GM19351 (cell line): ENCODE measurements around the gene DTX4.

Experiments
- ATAC-seq: cut with Tn5 transposase; IDR thresholded peaks from one replicate; pipeline ENCODE4 v1.9.1; 2021; ENCODE audit warnings: mild to moderate bottlenecking, moderate library complexity; ENCODE audit not compliant: unreplicated experiment

DTX4 gene

GRCh38 chr11:59216641-59217564 is 45.0 kb downstream of the DTX4 start:
- ATAC-seq = peak; percentile 82

- no peak for ATAC-seq
Observed at GRCh38 chr11:59218319-59218718, 46.4 kb downstream of the DTX4 start.

- no peak for ATAC-seq
Observed at GRCh38 chr11:59218893-59219292, 47.0 kb downstream of the DTX4 start.

DNA sequence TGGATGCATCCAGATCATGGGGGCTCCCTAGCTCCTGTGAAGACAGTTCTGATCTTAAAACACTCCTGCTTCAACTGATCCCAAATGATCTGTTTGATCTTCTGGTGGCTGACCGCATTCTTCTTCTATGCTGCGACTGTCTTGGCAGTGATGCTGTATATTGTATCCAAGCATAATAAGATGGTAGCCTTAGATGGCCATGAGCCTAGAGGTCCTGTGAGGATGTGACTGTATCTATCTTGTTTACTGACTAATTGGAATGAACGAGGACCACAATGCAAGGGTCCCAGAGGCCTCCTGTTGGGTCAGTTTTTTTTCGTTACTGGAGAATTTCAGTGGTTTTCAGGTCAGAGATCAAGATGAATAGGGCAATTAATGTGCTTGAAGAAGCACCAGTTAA is 47.9 kb downstream of the DTX4 start:
- no peak for ATAC-seq

GRCh38 chr11:59221441-59221840 is 49.5 kb downstream of the DTX4 start:
- no peak for ATAC-seq

GRCh38 chr11:59222464-59223060 is 50.6 kb downstream of the DTX4 start:
- ATAC-seq = no peak

- ATAC-seq = no peak
Observed at GRCh38 chr11:59223177-59223576, 51.2 kb downstream of the DTX4 start.

DNA sequence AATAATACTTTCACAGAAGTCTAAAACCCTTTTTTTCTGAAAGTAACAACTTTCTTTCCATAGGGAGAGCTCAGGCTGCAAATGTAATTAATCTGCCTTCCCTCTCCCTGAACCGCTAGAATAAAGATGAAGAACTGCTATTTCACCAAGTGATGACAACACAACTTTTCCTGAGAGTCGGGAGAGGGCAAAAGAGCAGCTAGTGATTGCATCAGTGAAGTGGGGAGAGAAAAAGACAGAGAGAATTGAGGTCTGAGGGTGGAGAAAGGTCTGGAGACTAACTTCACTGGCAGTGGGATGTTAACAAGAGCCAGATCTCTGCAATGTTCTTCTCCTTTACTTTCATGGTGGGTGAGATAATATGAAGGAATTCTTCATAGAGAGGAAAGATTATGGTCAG is 51.7 kb downstream of the DTX4 start:
- ATAC-seq = no peak

GRCh38 chr11:59224351-59224928 is 52.5 kb downstream of the DTX4 start:
- peak; percentile 45 for ATAC-seq

- ATAC-seq = peak; percentile 45
Observed at GRCh38 chr11:59225017-59225416, 53.1 kb downstream of the DTX4 start.

GRCh38 chr11:59226396-59226795 is 54.5 kb downstream of the DTX4 start:
- no peak for ATAC-seq

DNA sequence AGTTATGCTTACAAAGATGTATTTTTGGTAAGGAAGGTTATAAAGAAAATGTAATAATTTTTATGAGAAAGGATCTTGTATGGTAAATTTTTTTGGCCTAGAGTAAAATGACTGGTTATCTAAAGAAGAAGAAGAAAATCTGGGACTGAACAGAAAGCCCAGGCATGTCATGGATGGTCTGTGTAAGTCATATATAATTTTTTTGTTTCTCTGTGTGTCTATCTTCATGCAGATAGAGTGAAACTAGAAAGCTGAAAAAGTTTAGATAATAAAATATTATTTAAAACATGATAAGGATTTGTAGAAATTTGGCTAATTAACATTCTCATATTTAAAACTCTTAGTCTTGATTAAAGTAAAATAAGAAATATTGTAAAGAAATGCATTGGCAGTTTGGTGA is 68.4 kb downstream of the DTX4 start:
- ATAC-seq = no peak

DNA sequence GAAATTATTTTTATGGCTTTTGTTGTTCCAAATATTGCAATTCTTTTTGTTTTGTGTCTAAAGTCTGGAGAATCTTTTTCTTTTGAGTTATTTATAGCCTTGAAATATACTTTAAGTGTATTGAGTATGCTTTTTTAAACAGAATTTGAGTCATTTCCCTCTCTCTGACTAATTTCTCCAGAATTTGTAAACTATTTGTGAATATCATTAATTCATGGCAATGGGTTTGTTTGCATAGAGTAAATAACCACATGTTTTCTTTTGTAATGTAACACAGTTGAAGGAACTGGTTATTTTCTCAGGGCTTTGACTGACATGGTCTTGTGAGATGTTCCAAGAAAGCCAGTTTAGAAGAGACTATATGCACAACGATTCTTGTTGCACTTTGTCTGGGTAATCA is 71.7 kb downstream of the DTX4 start:
- no peak for ATAC-seq

DNA sequence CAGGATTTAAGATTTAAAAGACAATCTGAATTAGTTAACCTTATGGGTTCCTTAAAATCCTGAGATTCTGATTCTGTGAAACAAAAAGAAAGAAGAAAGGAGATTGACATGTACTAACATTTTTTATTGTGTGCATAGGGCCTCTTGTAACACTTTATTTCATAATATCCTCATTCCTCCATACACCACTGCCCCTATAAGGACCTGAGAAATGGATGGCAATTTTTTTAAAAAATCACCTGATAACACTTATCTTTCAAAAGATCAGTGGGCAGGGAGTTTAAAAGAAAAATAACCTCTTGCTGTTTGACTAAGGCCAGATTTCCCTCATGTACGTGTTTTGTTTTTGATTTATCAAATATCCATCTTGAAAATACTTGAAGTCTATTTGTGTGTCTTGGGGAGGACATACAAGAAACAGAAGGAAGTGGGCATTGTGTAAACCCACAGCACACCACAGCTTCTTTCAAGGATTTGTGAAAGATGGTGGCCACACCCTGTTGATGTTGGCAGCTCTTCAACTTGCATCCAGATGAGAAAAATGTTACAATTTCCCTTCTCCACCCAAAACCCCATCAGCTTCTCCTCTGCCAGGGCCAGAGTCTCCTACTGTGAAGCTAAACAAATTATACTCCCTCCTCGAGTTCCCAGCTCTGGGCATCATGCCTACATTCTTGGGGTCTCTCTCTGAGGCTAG is 75.7 kb downstream of the DTX4 start:
- ATAC-seq = no peak

DNA sequence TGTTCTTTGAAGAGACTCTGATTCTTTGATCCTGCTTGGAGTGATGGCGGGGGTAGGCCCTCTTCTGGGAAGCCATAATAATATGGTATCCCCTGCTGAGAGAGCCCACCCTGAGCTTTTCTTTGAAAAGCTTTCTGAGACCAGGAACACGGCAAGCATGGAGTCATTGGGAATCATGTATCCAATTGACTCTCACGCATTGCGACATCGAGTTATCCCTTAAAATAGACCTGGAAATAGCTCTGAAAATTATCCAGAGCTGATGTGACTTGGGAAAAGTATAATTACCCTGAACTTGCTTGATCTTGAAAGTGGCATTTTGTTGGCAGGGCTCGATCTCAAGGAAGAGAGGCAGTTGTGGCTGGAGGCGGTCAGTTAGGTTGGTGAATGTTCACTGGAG is 77.6 kb downstream of the DTX4 start:
- ATAC-seq = no peak

- no peak for ATAC-seq
Observed at GRCh38 chr11:59253001-59253400, 81.1 kb downstream of the DTX4 start.

DNA sequence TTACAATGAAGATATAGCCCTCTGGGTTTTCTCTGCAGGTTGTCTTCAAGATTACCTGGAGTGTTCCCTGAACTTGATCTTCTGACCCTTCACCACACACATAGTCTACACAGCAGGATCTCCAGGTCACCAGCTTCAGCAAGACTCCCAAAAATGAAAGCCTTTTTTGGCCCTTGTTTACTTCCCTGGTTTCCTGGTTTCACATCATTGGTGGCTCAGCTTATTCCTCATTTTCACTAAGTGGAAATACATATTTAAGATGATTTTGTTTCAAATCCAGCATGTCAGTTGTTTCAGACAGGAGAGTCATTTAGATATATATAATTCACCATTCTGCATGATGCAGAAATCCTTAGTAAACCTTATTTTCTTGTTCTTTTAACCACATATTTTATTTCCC is 82.4 kb downstream of the DTX4 start:
- no peak for ATAC-seq

GRCh38 chr11:59255281-59255680 is 83.3 kb downstream of the DTX4 start:
- no peak for ATAC-seq
